ENCODE measurements around the gene CBLN3. TPM values are rescaled to one million over a fixed set of nuclear protein-coding genes. Genes with fewer than 3 reads are reported as not detected.

CBLN3 gene
- total and polyA plus RNA-seq, 2 of the 4 experiments (the other 2 are of a cell fraction), result 0.72 to 4.5 TPM

- dilution Hi-C loops (cut with HindIII; ENCODE audit: low sequenced_read_pairs, unreplicated experiment) (no loop called here), in situ Hi-C loops (cut with MboI; ENCODE audit: low sequenced_read_pairs) (no loop called here), intact Hi-C loops (cut with micrococcal nuclease) (no loop called here)
- no peak overlapping the region for H2BK15ac ChIP-seq (ENCODE audit: low read depth, low read length)
- no peak overlapping the region for H3K4me2 ChIP-seq (ENCODE audit: low read depth, low read length)
- H3K4ac ChIP-seq (ENCODE audit: low read depth, low read length), result no peak overlapping the region
- H2AK9ac ChIP-seq (replicated peaks; ENCODE audit: low read depth, low read length, poor library complexity), result no peak overlapping the region
- H2BK20ac ChIP-seq (ENCODE audit: low read depth, low read length), result no peak overlapping the region
- no peaks in the 10 kb centered on the region for H4K20me1 ChIP-seq (ENCODE audit: insufficient read depth, low read length)
- POLR2A ChIA-PET (ENCODE audit: unreplicated experiment), result no interaction called here
- H3K56ac ChIP-seq (ENCODE audit: extremely low read depth, insufficient read depth, low read length), result no peak overlapping the region
- H4K8ac ChIP-seq (ENCODE audit: low read depth in 2 of 2, low read length in 2 of 2), result no peak overlapping the region
- no CpG with 5 or more reads among the region's 4 CpGs for WGBS, 2 experiments (ENCODE audit: extremely low coverage in 2 of 2, insufficient read length in 1 of 2)
- ATAC-seq (ENCODE audit: low read depth) (no peak), DNase-seq (no peak)
- no peaks in the 10 kb centered on the region for H3K9me1 ChIP-seq (ENCODE audit: insufficient read depth, low read length)
- H3K9me3 ChIP-seq (ENCODE audit: control insufficient read depth, insufficient read depth, low read length), result no peaks in the 10 kb centered on the region
- H4K5ac ChIP-seq (ENCODE audit: low read depth, low read length), result no peak overlapping the region
- no peaks in the 10 kb centered on the region for H3K79me1 ChIP-seq (ENCODE audit: low read depth in 1 of 2, low read length in 2 of 2)
- TF ChIP-seq, protein P1, sequence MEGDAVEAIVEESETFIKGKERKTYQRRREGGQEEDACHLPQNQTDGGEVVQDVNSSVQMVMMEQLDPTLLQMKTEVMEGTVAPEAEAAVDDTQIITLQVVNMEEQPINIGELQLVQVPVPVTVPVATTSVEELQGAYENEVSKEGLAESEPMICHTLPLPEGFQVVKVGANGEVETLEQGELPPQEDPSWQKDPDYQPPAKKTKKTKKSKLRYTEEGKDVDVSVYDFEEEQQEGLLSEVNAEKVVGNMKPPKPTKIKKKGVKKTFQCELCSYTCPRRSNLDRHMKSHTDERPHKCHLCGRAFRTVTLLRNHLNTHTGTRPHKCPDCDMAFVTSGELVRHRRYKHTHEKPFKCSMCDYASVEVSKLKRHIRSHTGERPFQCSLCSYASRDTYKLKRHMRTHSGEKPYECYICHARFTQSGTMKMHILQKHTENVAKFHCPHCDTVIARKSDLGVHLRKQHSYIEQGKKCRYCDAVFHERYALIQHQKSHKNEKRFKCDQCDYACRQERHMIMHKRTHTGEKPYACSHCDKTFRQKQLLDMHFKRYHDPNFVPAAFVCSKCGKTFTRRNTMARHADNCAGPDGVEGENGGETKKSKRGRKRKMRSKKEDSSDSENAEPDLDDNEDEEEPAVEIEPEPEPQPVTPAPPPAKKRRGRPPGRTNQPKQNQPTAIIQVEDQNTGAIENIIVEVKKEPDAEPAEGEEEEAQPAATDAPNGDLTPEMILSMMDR (conservative IDR thresholded peaks at IDR 0.05; ENCODE audit: low read depth, low read length), result no peak
- TF ChIP-seq FOS (IDR thresholded peaks at IDR 0.05; ENCODE audit: low read depth, low read length) (no peak), ELK1 (IDR thresholded peaks at IDR 0.05; ENCODE audit: borderline replicate concordance, low read depth, low read length) (no peak), MAFK (IDR thresholded peaks at IDR 0.05; ENCODE audit: low read depth, low read length) (no peak), SMC3 (IDR thresholded peaks at IDR 0.05; ENCODE audit: low read depth, low read length) (no peak), BHLHE40 (IDR thresholded peaks at IDR 0.05; ENCODE audit: low read depth, low read length) (no peak), RAD21 (IDR thresholded peaks at IDR 0.05; ENCODE audit: low read length) (no peak), RFX5 (IDR thresholded peaks at IDR 0.05; ENCODE audit: low read depth, low read length) (no peak), RCOR1 (IDR thresholded peaks at IDR 0.05; ENCODE audit: insufficient replicate concordance, low read length) (no peak), CHD1 (IDR thresholded peaks at IDR 0.05; ENCODE audit: low read depth, low read length) (no peak), POLR2A (IDR thresholded peaks at IDR 0.05; ENCODE audit: low read depth, low read length) (no peak), MXI1 (IDR thresholded peaks at IDR 0.05; ENCODE audit: borderline replicate concordance, low read depth, low read length) (no peak), MAZ (IDR thresholded peaks at IDR 0.05; ENCODE audit: borderline replicate concordance, low read depth, low read length) (no peak), NFE2L2 (IDR thresholded peaks at IDR 0.05; ENCODE audit: low read depth, low read length) (no peak), CEBPB (IDR thresholded peaks at IDR 0.05; ENCODE audit: low read depth, low read length) (no peak)
- TF ChIP-seq, protein P2, sequence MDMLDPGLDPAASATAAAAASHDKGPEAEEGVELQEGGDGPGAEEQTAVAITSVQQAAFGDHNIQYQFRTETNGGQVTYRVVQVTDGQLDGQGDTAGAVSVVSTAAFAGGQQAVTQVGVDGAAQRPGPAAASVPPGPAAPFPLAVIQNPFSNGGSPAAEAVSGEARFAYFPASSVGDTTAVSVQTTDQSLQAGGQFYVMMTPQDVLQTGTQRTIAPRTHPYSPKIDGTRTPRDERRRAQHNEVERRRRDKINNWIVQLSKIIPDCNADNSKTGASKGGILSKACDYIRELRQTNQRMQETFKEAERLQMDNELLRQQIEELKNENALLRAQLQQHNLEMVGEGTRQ (IDR thresholded peaks at IDR 0.05; ENCODE audit: low read depth, low read length), result no peak
- H3K27me3 ChIP-seq (ENCODE audit: control insufficient read depth, insufficient read depth, low read length), result no peaks in the 10 kb centered on the region
- CTCF ChIA-PET, result no interaction called here
- H3K23ac ChIP-seq (ENCODE audit: low read depth, low read length), result no peak overlapping the region
- H3K4me1 ChIP-seq (ENCODE audit: control insufficient read depth, insufficient read depth, low read length), result no peaks in the 10 kb centered on the region
- H2AFZ ChIP-seq (replicated peaks; ENCODE audit: low read length, poor library complexity), result no peak overlapping the region
- no peak overlapping the region for H4K91ac ChIP-seq (ENCODE audit: insufficient read depth, low read depth, low read length)
- no TSS peak for BruUV-seq (replicated peaks)
- no peak overlapping the region for H3K18ac ChIP-seq (ENCODE audit: low read depth, low read length)
- H3K27ac ChIP-seq (ENCODE audit: insufficient read depth, low read length), result no peak overlapping the region
- no peak overlapping the region for H2AK5ac ChIP-seq (ENCODE audit: low read depth, low read length)
- H3K14ac ChIP-seq (replicated peaks; ENCODE audit: low read depth, low read length), result no peak overlapping the region
- H3K9ac ChIP-seq (ENCODE audit: low read depth, low read length), result no peak overlapping the region
- H3K36me3 ChIP-seq (ENCODE audit: control insufficient read depth, insufficient read depth, low read length), result no peaks in the 10 kb centered on the region
- no peak overlapping the region for H3K4me3 ChIP-seq (ENCODE audit: insufficient read depth, low read depth, low read length)
- H2BK120ac ChIP-seq (ENCODE audit: low read depth, low read length), result no peak overlapping the region
- no peak overlapping the region for H2BK5ac ChIP-seq (ENCODE audit: low read depth, low read length, poor library complexity, severe bottlenecking)
Measured at GRCh38 chr14:24475261-24475660, 45.8 kb upstream of the CBLN3 start.

All from IMR-90 (cell line).